DND-41 (cell line): ENCODE measurements around the gene KIF26A.

Experiments
- ATAC-seq: fragments of 200-7000 bp; cut with Tn5 transposase; 3 replicates; pipeline ENCODE4 v1.9.1; 2021; ENCODE audit warnings: low read depth; ENCODE audit not compliant: insufficient read depth
- DNase-seq: peaks from one replicate; pipeline ENCODE4 v3.0.0-alpha.2; 2020
- H2AFZ ChIP-seq: 2 replicates; pipeline ENCODE4 v1.6.0; 2012; ENCODE audit warnings: low read depth, low read length
- H3K27ac ChIP-seq: 2 replicates; pipeline ENCODE4 v1.5.1; 2012; ENCODE audit warnings: low read length, inconsistent platforms
- H3K27me3 ChIP-seq: fragments of 200-600 bp; sonication (generic); 2 replicates; pipeline ENCODE4 v1.6.0; 2012; ENCODE audit warnings: low read length, mild to moderate bottlenecking, inconsistent platforms; ENCODE audit not compliant: insufficient read depth, poor library complexity
- H3K36me3 ChIP-seq: 2 replicates; pipeline ENCODE4 v1.5.1; 2012; ENCODE audit warnings: low read length, inconsistent platforms; ENCODE audit not compliant: insufficient read depth
- H3K4me1 ChIP-seq: 2 replicates; pipeline ENCODE4 v1.5.1; 2012; ENCODE audit warnings: mild to moderate bottlenecking, low read length; ENCODE audit not compliant: insufficient read depth
- H3K4me2 ChIP-seq: 2 replicates; pipeline ENCODE4 v1.6.0; 2012; ENCODE audit warnings: mild to moderate bottlenecking, moderate library complexity, low read length, inconsistent platforms; ENCODE audit not compliant: insufficient read depth
- H3K4me3 ChIP-seq, 2 experiments: fragments of 200-600 bp in 1 of 2; shearing (Covaris generic) in 1 of 2; 2 replicates each; pipeline ENCODE4 v1.5.1; 2012 to 2016; ENCODE audit warnings: inconsistent platforms in 2 of 2, low read length in 2 of 2, mild to moderate bottlenecking in 2 of 2, low read depth in 1 of 2, moderate library complexity in 1 of 2
- H3K79me2 ChIP-seq: 2 replicates; pipeline ENCODE4 v1.6.0; 2012; ENCODE audit warnings: low read length, inconsistent platforms; ENCODE audit not compliant: insufficient read depth
- H3K9ac ChIP-seq: 2 replicates; pipeline ENCODE4 v1.6.0; 2012; ENCODE audit warnings: low read depth, mild to moderate bottlenecking, inconsistent platforms, low read length, moderate library complexity
- H3K9me3 ChIP-seq: 2 replicates; pipeline ENCODE4 v1.5.1; 2012; ENCODE audit warnings: low read length, moderate library complexity, mild to moderate bottlenecking, inconsistent platforms; ENCODE audit not compliant: insufficient read depth, severe bottlenecking
- H4K20me1 ChIP-seq: 2 replicates; pipeline ENCODE4 v1.6.0; 2012; ENCODE audit warnings: low read length; ENCODE audit not compliant: insufficient read depth
- EZH2 ChIP-seq: IDR thresholded peaks from 3 replicates; pipeline ENCODE4 v1.6.1; 2012; ENCODE audit warnings: borderline replicate concordance, low read depth, mild to moderate bottlenecking, moderate library complexity, low read length, inconsistent platforms; ENCODE audit not compliant: severe bottlenecking
- TF ChIP-seq, protein P1 (sequence below): IDR thresholded peaks from 2 replicates; pipeline ENCODE4 v1.5.1; 2012; ENCODE audit warnings: borderline replicate concordance, low read length, moderate library complexity, mild to moderate bottlenecking; ENCODE audit not compliant: poor library complexity, severe bottlenecking; ENCODE audit errors: extremely low read depth

Gene KIF26A

GRCh38 chr14:104138098-104138717, at the start of gene KIF26A:
KIF26A (plus strand) TSS chr14:104138587; CDS start chr14:104138723, 136 bp downstream.
- no peaks in the 10 kb centered on the region for H3K4me1 ChIP-seq
- no peak within 1 kb of the TSS for H3K27ac ChIP-seq
- H4K20me1 ChIP-seq: no peaks in the 10 kb centered on the region
- no peak within 1 kb of the TSS for H2AFZ ChIP-seq
- DNase-seq: no peak
- TF ChIP-seq EZH2: no peak
- TF ChIP-seq, protein P1, sequence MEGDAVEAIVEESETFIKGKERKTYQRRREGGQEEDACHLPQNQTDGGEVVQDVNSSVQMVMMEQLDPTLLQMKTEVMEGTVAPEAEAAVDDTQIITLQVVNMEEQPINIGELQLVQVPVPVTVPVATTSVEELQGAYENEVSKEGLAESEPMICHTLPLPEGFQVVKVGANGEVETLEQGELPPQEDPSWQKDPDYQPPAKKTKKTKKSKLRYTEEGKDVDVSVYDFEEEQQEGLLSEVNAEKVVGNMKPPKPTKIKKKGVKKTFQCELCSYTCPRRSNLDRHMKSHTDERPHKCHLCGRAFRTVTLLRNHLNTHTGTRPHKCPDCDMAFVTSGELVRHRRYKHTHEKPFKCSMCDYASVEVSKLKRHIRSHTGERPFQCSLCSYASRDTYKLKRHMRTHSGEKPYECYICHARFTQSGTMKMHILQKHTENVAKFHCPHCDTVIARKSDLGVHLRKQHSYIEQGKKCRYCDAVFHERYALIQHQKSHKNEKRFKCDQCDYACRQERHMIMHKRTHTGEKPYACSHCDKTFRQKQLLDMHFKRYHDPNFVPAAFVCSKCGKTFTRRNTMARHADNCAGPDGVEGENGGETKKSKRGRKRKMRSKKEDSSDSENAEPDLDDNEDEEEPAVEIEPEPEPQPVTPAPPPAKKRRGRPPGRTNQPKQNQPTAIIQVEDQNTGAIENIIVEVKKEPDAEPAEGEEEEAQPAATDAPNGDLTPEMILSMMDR: no peak
- H3K36me3 ChIP-seq: no peaks in the 10 kb centered on the region
- no peak for ATAC-seq
- H3K4me2 ChIP-seq: no peak within 1 kb of the TSS
- no peaks in the 10 kb centered on the region for H3K27me3 ChIP-seq
- no peaks in the 10 kb centered on the region for H3K79me2 ChIP-seq
- no peak within 1 kb of the TSS for H3K9ac ChIP-seq
- no peak within 1 kb of the TSS for H3K4me3 ChIP-seq
- peaks cover 10% of the 10 kb centered on the region for H3K9me3 ChIP-seq

- DNase-seq (no peak), ATAC-seq (no peak)
- Histone ChIP-seq H3K4me1 (no peaks in the 10 kb centered on the region), H3K27ac (no peak overlapping the region), H3K9ac (no peak overlapping the region), H2AFZ (no peak overlapping the region), H3K27me3 (no peaks in the 10 kb centered on the region), H3K4me2 (no peak overlapping the region), H3K9me3 (no peaks in the 10 kb centered on the region), H3K4me3 (no peak overlapping the region), H3K79me2 (no peaks in the 10 kb centered on the region), H3K36me3 (no peaks in the 10 kb centered on the region), H4K20me1 (no peaks in the 10 kb centered on the region; the same call in 1 of the 2 replicates)
- TF ChIP-seq, protein P1: no peak
- no peak for TF ChIP-seq EZH2
These were observed 48.2 kb upstream of the KIF26A start for GRCh38 chr14:104090071-104090748.

- Histone ChIP-seq H4K20me1 (no peaks in the 10 kb centered on the region; the same call in 1 of the 2 replicates), H3K27me3 (no peaks in the 10 kb centered on the region), H3K9me3 (no peaks in the 10 kb centered on the region), H3K4me3 (no peak overlapping the region), H3K4me1 (no peaks in the 10 kb centered on the region), H2AFZ (no peak overlapping the region), H3K36me3 (no peaks in the 10 kb centered on the region), H3K27ac (no peak overlapping the region), H3K4me2 (no peak overlapping the region), H3K79me2 (no peaks in the 10 kb centered on the region), H3K9ac (no peak overlapping the region)
- ATAC-seq: no peak
- no peak for DNase-seq
- TF ChIP-seq, protein P1: no peak
- no peak for TF ChIP-seq EZH2
These were observed 47.1 kb upstream of the KIF26A start for GRCh38 chr14:104091061-104091926.
